Measurements from ENCODE around the gene THBS3. TPM values are rescaled to one million over a fixed set of nuclear protein-coding genes. Genes with fewer than 3 reads are reported as not detected.
A peak's percentile ranks its signal among the peaks of the same experiment; 100 is the strongest.

THBS3 gene
- total and polyA plus RNA-seq, 2 of the 13 experiments (the other 11 are each of a cell fraction or from before 2014, with no cell fraction given): 0.86 to 3.6 TPM

DNA sequence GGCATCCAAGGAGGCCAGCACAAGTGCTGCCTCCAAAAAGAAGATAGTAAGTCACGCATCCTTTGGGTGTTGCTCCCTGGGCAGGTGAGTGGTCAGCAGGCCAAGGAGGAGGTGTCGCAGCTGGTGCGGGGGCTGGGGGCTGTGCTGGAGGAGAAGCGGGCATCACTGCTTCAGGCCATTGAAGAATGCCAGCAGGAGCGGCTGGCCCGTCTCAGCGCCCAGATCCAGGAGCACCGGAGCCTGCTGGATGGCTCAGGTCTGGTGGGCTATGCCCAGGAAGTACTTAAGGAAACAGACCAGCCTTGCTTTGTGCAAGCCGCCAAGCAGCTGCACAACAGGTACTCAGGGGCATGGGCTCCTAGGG, 29.8 kb downstream of the THBS3 start:
- Histone ChIP-seq H3K9me3 (ENCODE audit: low read length) (no peaks in the 10 kb centered on the region), H3K79me2 (ENCODE audit: insufficient read depth, low read length) (no peaks in the 10 kb centered on the region), H3K4me1 (ENCODE audit: insufficient read depth, low read length) (peaks cover 43% of the 10 kb centered on the region), H2AFZ (ENCODE audit: low read length) (no peak overlapping the region), H4K20me1 (ENCODE audit: insufficient read depth, low read length) (no peaks in the 10 kb centered on the region), H3K4me3 (replicated peaks in 1 of 3; ENCODE audit: insufficient read depth in 1 of 3, low read depth in 2 of 3, low read length in 3 of 3) (peak overlapping the region; percentile 26 to 69 (median 50)), H3K36me3 (replicated peaks in 1 of 2; ENCODE audit: control insufficient read depth in 1 of 2, insufficient read depth in 2 of 2, low read length in 2 of 2) (no peaks in the 10 kb centered on the region), H3K9ac (ENCODE audit: insufficient read depth, low read depth, low read length) (peak overlapping the region; percentile 34), H3K4me2 (ENCODE audit: low read depth, low read length) (peak overlapping the region; percentile 76), H3K27ac (ENCODE audit: extremely low read length, insufficient read depth, low read length) (no peak overlapping the region), H3K27me3 (ENCODE audit: control insufficient read depth in 1 of 2, insufficient read depth in 2 of 2, low read length in 2 of 2) (peaks cover 2 to 10% of the 10 kb centered on the region in 2 experiments; a peak in 2 of 5 replicates)
- intact Hi-C loops (cut with micrococcal nuclease; ENCODE audit: unreplicated experiment): no loop called here
- no peak for FAIRE-seq
- in situ Hi-C loops (cut with HindIII; ENCODE audit: extremely low pct_ligation_motif_present, low pct_unique_long_range_greater_than_20kb): no loop called here
- no peak for TF ChIP-seq EEA1 (CRISPR knock-in tag; IDR thresholded peaks at IDR 0.05; ENCODE audit: borderline replicate concordance)
- 0 out of 2 replicates have a peak, but pooled peaks have one; percentile 32 for TF ChIP-seq HNRNPL (IDR thresholded peaks at IDR 0.05; ENCODE audit: low read depth, low read length)
- 92% methylated on average over 9 of the region's 9 CpGs for WGBS (ENCODE audit: low lambda C conversion rate)
- ATAC-seq: no peak
- CTCF ChIA-PET (ENCODE audit: low intra/inter-chr PET ratio, low total read pairs): interaction anchor here (1.4 kb wide), 1 partner anchor 16 kb away, joined by 4 read pairs; no protein-coding TSS in a partner anchor
- BruUV-seq (replicated peaks): no TSS peak
- no peak for DNase-seq (ENCODE audit: low spot score)
- POLR2A ChIA-PET: interaction anchor here (0.9 to 1.3 kb wide), 4 partner anchors 16 to 52 kb away, joined by 3 to 5 read pairs (median 4); partner anchors contain the start of gene SLC50A1

GRCh38 chr1:155177192-155177917, 30.3 kb downstream of the THBS3 start:
- peaks cover 4% of the 10 kb centered on the region for H3K79me2 ChIP-seq (ENCODE audit: insufficient read depth, low read length)
- DNase-seq (ENCODE audit: low spot score) (no peak), ATAC-seq (no peak), FAIRE-seq (no peak)
- no TSS peak for BruUV-seq (replicated peaks)
- peak overlapping the region in 1 of 3 experiments; percentile 69; a peak in 2 of 6 replicates for H3K4me3 ChIP-seq (replicated peaks in 1 of 3; ENCODE audit: insufficient read depth in 1 of 3, low read depth in 2 of 3, low read length in 3 of 3)
- H3K27ac ChIP-seq (ENCODE audit: extremely low read length, insufficient read depth, low read length): no peak overlapping the region
- H4K20me1 ChIP-seq (ENCODE audit: insufficient read depth, low read length): no peaks in the 10 kb centered on the region
- CTCF ChIA-PET (ENCODE audit: low intra/inter-chr PET ratio, low total read pairs): interaction anchor here (1.2 to 1.4 kb wide), 3 partner anchors 16 to 49 kb away, joined by 4 to 12 read pairs (median 6); no protein-coding TSS in a partner anchor
- no peaks in the 10 kb centered on the region for H3K36me3 ChIP-seq (replicated peaks in 1 of 2; ENCODE audit: control insufficient read depth in 1 of 2, insufficient read depth in 2 of 2, low read length in 2 of 2)
- peaks cover 2 to 9% of the 10 kb centered on the region in 2 experiments; a peak in 2 of 5 replicates for H3K27me3 ChIP-seq (ENCODE audit: control insufficient read depth in 1 of 2, insufficient read depth in 2 of 2, low read length in 2 of 2)
- no peaks in the 10 kb centered on the region for H3K9me3 ChIP-seq (ENCODE audit: low read length)
- WGBS (ENCODE audit: low lambda C conversion rate): 19% methylated on average over 6 of the region's 11 CpGs
- TF ChIP-seq DRAP1 (CRISPR knock-in tag; IDR thresholded peaks at IDR 0.05): no peak
- TF ChIP-seq CBFB (CRISPR knock-in tag; IDR thresholded peaks at IDR 0.05): no peak
- TF ChIP-seq, protein P1, sequence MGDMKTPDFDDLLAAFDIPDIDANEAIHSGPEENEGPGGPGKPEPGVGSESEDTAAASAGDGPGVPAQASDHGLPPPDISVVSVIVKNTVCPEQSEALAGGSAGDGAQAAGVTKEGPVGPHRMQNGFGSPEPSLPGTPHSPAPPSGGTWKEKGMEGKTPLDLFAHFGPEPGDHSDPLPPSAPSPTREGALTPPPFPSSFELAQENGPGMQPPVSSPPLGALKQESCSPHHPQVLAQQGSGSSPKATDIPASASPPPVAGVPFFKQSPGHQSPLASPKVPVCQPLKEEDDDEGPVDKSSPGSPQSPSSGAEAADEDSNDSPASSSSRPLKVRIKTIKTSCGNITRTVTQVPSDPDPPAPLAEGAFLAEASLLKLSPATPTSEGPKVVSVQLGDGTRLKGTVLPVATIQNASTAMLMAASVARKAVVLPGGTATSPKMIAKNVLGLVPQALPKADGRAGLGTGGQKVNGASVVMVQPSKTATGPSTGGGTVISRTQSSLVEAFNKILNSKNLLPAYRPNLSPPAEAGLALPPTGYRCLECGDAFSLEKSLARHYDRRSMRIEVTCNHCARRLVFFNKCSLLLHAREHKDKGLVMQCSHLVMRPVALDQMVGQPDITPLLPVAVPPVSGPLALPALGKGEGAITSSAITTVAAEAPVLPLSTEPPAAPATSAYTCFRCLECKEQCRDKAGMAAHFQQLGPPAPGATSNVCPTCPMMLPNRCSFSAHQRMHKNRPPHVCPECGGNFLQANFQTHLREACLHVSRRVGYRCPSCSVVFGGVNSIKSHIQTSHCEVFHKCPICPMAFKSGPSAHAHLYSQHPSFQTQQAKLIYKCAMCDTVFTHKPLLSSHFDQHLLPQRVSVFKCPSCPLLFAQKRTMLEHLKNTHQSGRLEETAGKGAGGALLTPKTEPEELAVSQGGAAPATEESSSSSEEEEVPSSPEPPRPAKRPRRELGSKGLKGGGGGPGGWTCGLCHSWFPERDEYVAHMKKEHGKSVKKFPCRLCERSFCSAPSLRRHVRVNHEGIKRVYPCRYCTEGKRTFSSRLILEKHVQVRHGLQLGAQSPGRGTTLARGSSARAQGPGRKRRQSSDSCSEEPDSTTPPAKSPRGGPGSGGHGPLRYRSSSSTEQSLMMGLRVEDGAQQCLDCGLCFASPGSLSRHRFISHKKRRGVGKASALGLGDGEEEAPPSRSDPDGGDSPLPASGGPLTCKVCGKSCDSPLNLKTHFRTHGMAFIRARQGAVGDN (CRISPR knock-in tag; IDR thresholded peaks at IDR 0.05): 0 out of 2 replicates have a peak, but pooled peaks have one; percentile 3
- no peak for TF ChIP-seq RFX5 (IDR thresholded peaks at IDR 0.05; ENCODE audit: low read depth, low read length)
- TF ChIP-seq ZNF543 (CRISPR knock-in tag; IDR thresholded peaks at IDR 0.05): no peak
- H3K4me2 ChIP-seq (ENCODE audit: low read depth, low read length): peak overlapping the region; percentile 76
- in situ Hi-C loops (cut with HindIII; ENCODE audit: extremely low pct_ligation_motif_present, low pct_unique_long_range_greater_than_20kb) (no loop called here), intact Hi-C loops (cut with micrococcal nuclease; ENCODE audit: unreplicated experiment) (no loop called here)
- POLR2A ChIA-PET: interaction anchor here (0.8 to 0.9 kb wide), 2 partner anchors 16 to 42 kb away, joined by 3 to 4 read pairs; partner anchors contain the start of gene SLC50A1
- peaks cover 44% of the 10 kb centered on the region for H3K4me1 ChIP-seq (ENCODE audit: insufficient read depth, low read length)
- H3K9ac ChIP-seq (ENCODE audit: insufficient read depth, low read depth, low read length): no peak overlapping the region
- no peak overlapping the region for H2AFZ ChIP-seq (ENCODE audit: low read length)
